Measurements from ENCODE around the gene FHIT. TPM values are rescaled to one million over a fixed set of nuclear protein-coding genes. Genes with fewer than 3 reads are reported as not detected.
A peak's percentile ranks its signal among the peaks of the same experiment; 100 is the strongest.
"Not testable (repeated sequence)": the region's sequence is repeated elsewhere in the genome, so short reads cannot be mapped to it uniquely, and the experiment has no call there.

Gene FHIT
- total RNA-seq, 1 experiment from 2014 or later, result 3.9 TPM

DNA sequence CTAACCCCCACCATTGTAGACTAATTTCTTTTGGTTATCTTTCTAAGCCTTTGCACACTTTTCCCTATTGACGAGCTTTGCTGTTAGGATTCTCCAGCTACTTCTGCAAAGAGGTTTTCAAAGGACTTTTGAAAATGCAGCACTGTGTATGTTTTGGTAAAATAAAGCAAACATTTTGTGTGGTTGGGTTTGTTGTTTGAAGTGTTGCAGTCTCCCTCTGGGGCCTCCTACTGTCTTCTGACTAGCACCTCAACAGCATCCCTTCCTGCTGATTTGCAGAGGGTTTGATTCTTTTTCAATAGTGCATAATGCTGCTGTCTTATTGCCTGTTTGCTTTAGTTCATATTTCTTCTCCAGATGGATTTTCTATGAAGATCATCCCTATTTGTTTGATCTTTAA, 1426.4 kb downstream of the FHIT start:
- in situ Hi-C loops (cut with HindIII; ENCODE audit: low pct_unique_long_range_greater_than_20kb, low sequenced_read_pairs), result no loop called here
- no peak for DNase-seq (ENCODE audit: low read depth, low spot score)

GRCh38 chr3:59821274-59821673, 1430.0 kb downstream of the FHIT start:
- DNase-seq (ENCODE audit: low read depth, low spot score), result no peak
- in situ Hi-C loops (cut with HindIII; ENCODE audit: low pct_unique_long_range_greater_than_20kb, low sequenced_read_pairs), result no loop called here

DNA sequence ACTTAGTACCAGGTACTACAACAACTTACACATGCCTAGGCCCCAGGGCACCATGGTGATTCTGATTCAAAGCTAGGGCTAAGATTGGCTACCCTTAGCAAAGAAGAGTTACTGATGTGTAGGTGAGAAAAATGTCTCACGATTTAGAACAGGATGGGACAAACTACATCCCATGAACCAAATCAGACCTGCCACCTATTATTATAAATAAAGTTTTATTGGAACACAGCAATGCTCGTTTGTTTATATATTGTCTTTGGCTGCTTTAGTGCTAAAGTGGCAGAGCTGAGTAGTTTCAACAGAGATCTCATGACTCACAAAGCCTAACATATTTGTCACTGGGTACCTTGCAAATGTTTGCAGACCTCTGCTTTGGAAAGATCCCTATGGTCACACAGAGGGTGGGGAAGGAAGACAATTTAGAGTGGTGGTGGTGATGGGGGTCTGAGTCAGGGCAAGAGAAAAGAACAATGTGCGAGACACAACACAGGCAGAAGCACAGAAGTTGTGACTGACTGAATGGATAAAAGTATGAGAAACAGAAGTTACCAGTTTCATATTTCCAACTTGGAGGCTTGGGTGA, 1430.8 kb downstream of the FHIT start:
- in situ Hi-C loops (cut with HindIII; ENCODE audit: low pct_unique_long_range_greater_than_20kb, low sequenced_read_pairs), result no loop called here
- no peak for DNase-seq (ENCODE audit: low read depth, low spot score)

DNA sequence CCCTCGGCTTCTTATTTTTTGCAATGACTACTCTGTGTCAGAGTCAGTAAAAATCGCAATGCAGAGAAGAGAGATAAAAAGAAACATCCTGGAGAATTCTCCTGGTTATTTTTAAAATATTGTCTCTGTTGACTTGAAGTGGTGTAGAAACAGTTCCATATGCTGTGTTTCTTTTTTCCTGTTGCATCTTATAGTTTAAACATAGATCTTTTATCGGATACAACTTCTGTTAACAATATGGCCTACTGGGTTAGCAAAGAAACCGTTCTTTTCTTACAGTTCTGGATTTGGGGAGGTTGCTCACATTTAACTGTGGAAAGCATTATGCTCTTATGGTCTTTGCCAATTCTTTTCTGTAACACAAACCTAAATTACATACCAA, 1432.3 kb downstream of the FHIT start:
- DNase-seq (ENCODE audit: low read depth, low spot score), result no peak
- in situ Hi-C loops (cut with HindIII; ENCODE audit: low pct_unique_long_range_greater_than_20kb, low sequenced_read_pairs), result no loop called here

DNA sequence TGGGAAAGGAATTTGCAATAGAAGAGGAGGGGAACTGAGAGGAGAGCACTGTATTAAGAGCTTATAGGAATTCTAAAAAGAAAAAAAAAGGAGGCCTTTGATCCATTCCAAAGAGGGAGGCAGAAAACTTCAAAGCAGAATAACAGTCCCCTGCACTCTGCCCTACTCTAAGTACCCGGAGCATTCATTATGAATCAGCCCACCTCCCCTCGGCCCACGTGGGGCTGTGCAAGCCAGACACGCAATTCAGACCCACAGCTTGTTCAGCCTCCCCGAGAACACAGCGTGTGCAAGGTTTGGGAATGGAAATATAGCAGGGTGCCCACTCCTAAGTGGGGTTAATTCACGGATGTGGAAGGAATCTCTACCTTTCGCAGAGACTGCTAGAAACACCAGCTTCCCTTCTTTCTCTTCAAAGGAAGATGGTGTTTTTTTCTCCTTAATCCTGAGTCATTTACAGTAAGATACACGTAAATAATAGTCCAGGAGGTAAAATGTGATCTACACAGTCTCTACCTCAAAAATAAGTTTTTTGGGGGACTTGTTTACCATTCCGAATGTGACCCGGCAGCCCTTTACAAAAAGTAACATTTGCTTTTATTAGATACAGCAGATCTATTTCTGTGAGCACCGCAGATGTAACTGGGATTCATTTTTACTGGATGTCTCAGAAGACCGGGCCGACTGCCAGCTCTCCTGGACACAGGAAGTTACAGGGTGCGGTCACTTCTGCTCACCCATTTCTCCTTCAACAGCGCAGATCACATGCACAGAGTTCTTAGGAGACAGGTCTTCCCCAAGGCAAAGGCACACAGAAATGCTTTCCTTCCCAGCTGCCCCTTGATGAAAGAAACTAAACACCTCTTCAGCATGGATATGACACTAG, 1433.0 kb downstream of the FHIT start:
- in situ Hi-C loops (cut with HindIII; ENCODE audit: low pct_unique_long_range_greater_than_20kb, low sequenced_read_pairs), result no loop called here
- DNase-seq (ENCODE audit: low read depth, low spot score), result peak; percentile 44

- in situ Hi-C loops (cut with HindIII; ENCODE audit: low pct_unique_long_range_greater_than_20kb, low sequenced_read_pairs), result no loop called here
- DNase-seq (ENCODE audit: low read depth, low spot score), result no peak
Measured at GRCh38 chr3:59817511-59817910, 1433.7 kb downstream of the FHIT start.

DNA sequence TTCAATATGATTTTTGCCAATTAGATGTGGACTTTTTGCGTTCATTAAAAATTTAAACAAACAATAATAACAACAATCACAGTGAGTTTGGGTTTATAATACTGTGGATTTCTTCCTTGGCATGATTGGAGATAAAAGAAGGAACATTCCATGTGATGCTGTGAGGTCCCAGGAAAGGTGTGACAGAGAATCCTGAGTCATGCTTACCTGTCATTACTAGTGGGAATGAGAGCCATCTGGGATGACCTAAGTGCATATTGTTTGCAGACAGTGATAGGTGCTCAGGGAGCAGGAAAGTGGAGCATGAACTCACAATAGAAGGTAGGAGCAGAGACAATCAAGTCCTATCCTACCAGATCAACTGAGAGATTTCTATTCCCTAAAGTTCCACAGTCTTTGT, 1434.9 kb downstream of the FHIT start:
- no peak for DNase-seq (ENCODE audit: low read depth, low spot score)
- in situ Hi-C loops (cut with HindIII; ENCODE audit: low pct_unique_long_range_greater_than_20kb, low sequenced_read_pairs), result no loop called here

- DNase-seq (ENCODE audit: low read depth, low spot score), result no peak
Measured at GRCh38 chr3:59813148-59813538, 1438.1 kb downstream of the FHIT start.

GRCh38 chr3:59812237-59813147, 1438.8 kb downstream of the FHIT start:
- in situ Hi-C loops (cut with HindIII; ENCODE audit: low pct_unique_long_range_greater_than_20kb, low sequenced_read_pairs), result no loop called here
- no peak for DNase-seq (ENCODE audit: low read depth, low spot score)

More at GRCh38 chr3:59813148-59813538, 1438.1 kb downstream of the FHIT start:
- in situ Hi-C loops (cut with HindIII; ENCODE audit: low pct_unique_long_range_greater_than_20kb, low sequenced_read_pairs), result no loop called here

DNA sequence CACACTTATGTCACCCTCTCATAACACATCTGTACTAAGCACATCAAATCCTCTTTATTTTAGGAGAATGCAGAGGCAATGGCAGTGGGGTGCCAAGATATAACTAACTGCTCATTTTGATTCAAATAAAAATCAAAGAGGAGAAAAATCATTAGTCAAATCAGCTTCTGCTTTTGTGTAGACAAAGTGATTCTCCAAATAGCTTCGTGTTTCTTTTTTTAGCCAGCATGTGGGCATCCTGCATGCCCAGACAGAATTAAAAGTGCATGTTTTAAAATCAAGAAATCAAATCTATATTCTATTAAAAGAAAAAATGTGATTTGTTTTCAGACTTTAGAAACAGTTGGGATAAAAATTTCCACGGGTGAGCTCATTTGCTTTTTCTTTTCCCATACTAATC, 1440.1 kb downstream of the FHIT start:
- in situ Hi-C loops (cut with HindIII; ENCODE audit: low pct_unique_long_range_greater_than_20kb, low sequenced_read_pairs), result no loop called here
- no peak for DNase-seq (ENCODE audit: low read depth, low spot score)

DNA sequence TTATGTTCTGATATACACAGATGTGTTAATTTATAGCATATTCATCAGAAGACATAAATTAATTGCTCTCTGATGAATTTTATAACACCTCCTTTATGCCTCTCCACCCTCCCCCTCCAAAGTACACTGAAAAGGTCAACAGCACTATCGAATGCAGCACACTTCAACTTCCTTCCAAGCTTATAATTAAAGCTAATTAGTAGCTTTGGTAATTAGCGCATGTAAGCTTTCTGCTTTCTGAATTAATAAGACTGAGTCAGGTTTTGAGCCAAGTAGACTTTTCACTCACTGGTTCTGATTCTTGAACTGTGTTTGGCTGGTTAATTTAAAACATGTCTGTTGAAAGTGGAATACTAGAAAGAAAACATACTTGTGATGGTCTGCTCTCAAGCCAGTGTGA, 1440.6 kb downstream of the FHIT start:
- no peak for DNase-seq (ENCODE audit: low read depth, low spot score)
- in situ Hi-C loops (cut with HindIII; ENCODE audit: low pct_unique_long_range_greater_than_20kb, low sequenced_read_pairs), result no loop called here

GRCh38 chr3:59809710-59810444, 1441.4 kb downstream of the FHIT start:
- in situ Hi-C loops (cut with HindIII; ENCODE audit: low pct_unique_long_range_greater_than_20kb, low sequenced_read_pairs), result no loop called here
- peak; percentile 65 for DNase-seq (ENCODE audit: low read depth, low spot score)

DNA sequence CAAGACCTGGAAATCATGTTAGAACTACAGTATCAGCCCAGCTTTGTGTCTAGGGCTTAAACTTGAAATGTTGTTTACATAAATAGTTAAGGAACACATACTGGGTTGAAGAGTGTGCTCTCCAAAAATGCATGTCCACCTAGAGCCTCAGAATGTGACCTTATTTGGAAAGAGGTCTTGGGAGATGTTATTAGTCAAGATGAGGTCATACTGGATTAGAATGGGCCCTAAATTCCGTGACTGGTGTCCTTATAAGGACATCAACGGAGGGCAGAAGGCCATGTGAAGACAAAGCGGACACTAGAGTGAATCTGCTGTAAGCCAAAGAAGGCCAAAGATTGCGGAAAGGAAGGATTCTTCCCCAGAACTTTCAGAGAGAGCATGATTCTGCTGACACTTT, 1442.2 kb downstream of the FHIT start:
- DNase-seq (ENCODE audit: low read depth, low spot score), result no peak
- in situ Hi-C loops (cut with HindIII; ENCODE audit: low pct_unique_long_range_greater_than_20kb, low sequenced_read_pairs), result no loop called here

- in situ Hi-C loops (cut with HindIII; ENCODE audit: low pct_unique_long_range_greater_than_20kb, low sequenced_read_pairs), result no loop called here
- DNase-seq (ENCODE audit: low read depth, low spot score), result no peak
Measured at GRCh38 chr3:59808446-59808845, 1442.8 kb downstream of the FHIT start.

GRCh38 chr3:59803268-59803667, 1448.0 kb downstream of the FHIT start:
- DNase-seq (ENCODE audit: low read depth, low spot score), result no peak
- in situ Hi-C loops (cut with HindIII; ENCODE audit: low pct_unique_long_range_greater_than_20kb, low sequenced_read_pairs), result no loop called here

- in situ Hi-C loops (cut with HindIII; ENCODE audit: low pct_unique_long_range_greater_than_20kb, low sequenced_read_pairs); DNase-seq (ENCODE audit: low read depth, low spot score): not testable (repeated sequence)
Measured at GRCh38 chr3:59802453-59802852, 1448.8 kb downstream of the FHIT start.

GRCh38 chr3:59802045-59802444, 1449.2 kb downstream of the FHIT start:
- in situ Hi-C loops (cut with HindIII; ENCODE audit: low pct_unique_long_range_greater_than_20kb, low sequenced_read_pairs), result no loop called here
- DNase-seq (ENCODE audit: low read depth, low spot score), result no peak

GRCh38 chr3:59800481-59800880, 1450.8 kb downstream of the FHIT start:
- no peak for DNase-seq (ENCODE audit: low read depth, low spot score)
- in situ Hi-C loops (cut with HindIII; ENCODE audit: low pct_unique_long_range_greater_than_20kb, low sequenced_read_pairs), result no loop called here
